Spleen (tissue), 13 donors: Measurements from ENCODE around the gene HERC3. TPM values are rescaled to one million over a fixed set of nuclear protein-coding genes. Genes with fewer than 3 reads are reported as not detected.

ENCODE experiments used
- DNase-seq: peaks from one replicate; pipeline ENCODE4 v3.0.0-alpha.2; 2020
- H3K27ac ChIP-seq, 8 donors: fragments of 200-600 bp; sonication (generic) in 7 of 8; 1 replicate in 4 of 8; 2 replicates in 4 of 8; pipeline versions ENCODE4 v1.5.0 to v1.8.0; 2016 to 2021; ENCODE audit warnings: inconsistent platforms in 4 of 8, mild to moderate bottlenecking in 4 of 8, moderate library complexity in 1 of 8
- H3K27me3 ChIP-seq, 7 donors: fragments of 200-600 bp; sonication (generic) in 6 of 7; replicated peaks in 1 of 7; 1 replicate in 4 of 7; 2 replicates in 3 of 7; pipeline versions ENCODE4 v1.5.0 to v1.8.0; 2016 to 2021; ENCODE audit warnings: inconsistent platforms in 3 of 7, mild to moderate bottlenecking in 1 of 7
- H3K36me3 ChIP-seq, 6 donors: fragments of 200-600 bp; sonication (generic) in 5 of 6; 1 replicate in 4 of 6; 2 replicates in 2 of 6; pipeline versions ENCODE4 v1.5.0 to v1.8.0; 2016 to 2021; ENCODE audit warnings: inconsistent platforms in 2 of 6
- H3K4me1 ChIP-seq, 6 donors: fragments of 200-600 bp; sonication (generic) in 5 of 6; 1 replicate in 3 of 6; 2 replicates in 3 of 6; pipeline versions ENCODE4 v1.5.0 to v1.8.0; 2016 to 2021; ENCODE audit warnings: inconsistent platforms in 3 of 6
- H3K4me3 ChIP-seq, 8 donors: fragments of 200-600 bp; sonication (generic) in 7 of 8; 1 replicate in 4 of 8; 2 replicates in 4 of 8; pipeline versions ENCODE4 v1.5.0 to v1.8.0; 2016 to 2021; ENCODE audit warnings: inconsistent platforms in 4 of 8, mild to moderate bottlenecking in 4 of 8, moderate library complexity in 2 of 8
- H3K9me3 ChIP-seq, 8 donors: fragments of 200-600 bp; sonication (generic) in 7 of 8; 1 replicate in 4 of 8; 2 replicates in 4 of 8; pipeline versions ENCODE4 v1.5.0 to v1.8.0; 2016 to 2021; ENCODE audit warnings: inconsistent platforms in 4 of 8
- POLR2A ChIP-seq, 3 donors: fragments of 450-650 bp; IDR thresholded peaks; one replicate each; pipeline ENCODE4 v1.5.1; 2017; ENCODE audit warnings: antibody characterized with exemption in 3 of 3, mild to moderate bottlenecking in 1 of 3
- POLR2AphosphoS5 ChIP-seq, 3 donors: sonication (generic); formaldehyde crosslinking; IDR thresholded peaks; one replicate each; pipeline ENCODE4 v1.5.1; 2017; ENCODE audit warnings: antibody characterized with exemption in 3 of 3
- WGBS, 5 donors: extraction: QIAGEN DNeasy Blood & Tissue Kit in 3 of 5; methylation state at CpG; one replicate each; pipeline versions ENCODE4 v1.1.5 to v1.1.7; 2013 to 2018; 5-methylcytosine and 5-hydroxymethylcytosine counted together
- intact Hi-C: fragments of 100-400 bp; cut with DNase I; formaldehyde crosslinking; loops from one replicate; pipeline ENCODE4 v1.15.0; 2023; ENCODE audit warnings: low total_unique reads
- long read RNA-seq, 2 donors: transcript quantifications; one replicate each; lab custom pipeline, GENCODE V29; 2026
- polyA plus RNA-seq, 3 donors: library from polyadenylated mRNA; stranded (reverse); fragments of 200-250 nt; gene quantifications; one replicate each; pipeline ENCODE4 v1.2.1, GENCODE V29; 2013
- total RNA-seq, 7 donors: library from RNA; depleted of rRNA in 3 of 7; stranded (reverse); fragments of >200 nt in 3 of 7; fragmentation: NEBNext Ultra II Directional in 4 of 7; extraction: Animal tissue kit (Norgen Biotek cat#: 25700) in 4 of 7; gene quantifications; one replicate each; pipeline versions ENCODE4 v1.1.0 to v1.2.1, GENCODE V29; 2016 to 2021
- TF ChIP-seq, protein P1 (sequence below), 11 experiments: fragments of 200-600 bp in 7 of 11; fragments of 450-650 bp in 4 of 11; sonication (generic) in 4 of 11; IDR thresholded peaks in 8 of 11; conservative IDR thresholded peaks in 3 of 11; 1 replicate in 7 of 11; 2 replicates in 4 of 11; pipeline versions ENCODE4 v1.4.0 to v1.8.0; 2016 to 2021; ENCODE audit warnings: antibody characterized with exemption in 11 of 11, inconsistent platforms in 4 of 11, mild to moderate bottlenecking in 1 of 11
- donor health status: healthy with polysubstance abuse.
- donor health status: DM: no; HTN: no; CAD: no; lungs with moderate emphysema.
- donor health status: DM: no; HTN: no; CAD: no.
- donor health status: Bipolar disorder and iron deficiency.
- donor health status: healthy.
- donor health status: DM: no; HTN: no; CAD: no.
- donor health status: DM: yes; HTN: yes; CAD: no.

Gene HERC3
- total RNA-seq: 10 to 100 TPM; 51.3 to 73.5 (median 69.5) TPM
- polyA plus RNA-seq: 1 to 10 TPM; 4.4 to 8.5 (median 5.8) TPM
- long read RNA-seq, donor 1, full-length matches to known transcripts: 1 of 1 reads
- long read RNA-seq, donor 1, partial matches to known transcripts: 0 of 1 reads
- long read RNA-seq, donor 1, other reads (novel, unspliced or antisense): 0 of 1 reads
- long read RNA-seq, donor 2: 0 reads

DNA sequence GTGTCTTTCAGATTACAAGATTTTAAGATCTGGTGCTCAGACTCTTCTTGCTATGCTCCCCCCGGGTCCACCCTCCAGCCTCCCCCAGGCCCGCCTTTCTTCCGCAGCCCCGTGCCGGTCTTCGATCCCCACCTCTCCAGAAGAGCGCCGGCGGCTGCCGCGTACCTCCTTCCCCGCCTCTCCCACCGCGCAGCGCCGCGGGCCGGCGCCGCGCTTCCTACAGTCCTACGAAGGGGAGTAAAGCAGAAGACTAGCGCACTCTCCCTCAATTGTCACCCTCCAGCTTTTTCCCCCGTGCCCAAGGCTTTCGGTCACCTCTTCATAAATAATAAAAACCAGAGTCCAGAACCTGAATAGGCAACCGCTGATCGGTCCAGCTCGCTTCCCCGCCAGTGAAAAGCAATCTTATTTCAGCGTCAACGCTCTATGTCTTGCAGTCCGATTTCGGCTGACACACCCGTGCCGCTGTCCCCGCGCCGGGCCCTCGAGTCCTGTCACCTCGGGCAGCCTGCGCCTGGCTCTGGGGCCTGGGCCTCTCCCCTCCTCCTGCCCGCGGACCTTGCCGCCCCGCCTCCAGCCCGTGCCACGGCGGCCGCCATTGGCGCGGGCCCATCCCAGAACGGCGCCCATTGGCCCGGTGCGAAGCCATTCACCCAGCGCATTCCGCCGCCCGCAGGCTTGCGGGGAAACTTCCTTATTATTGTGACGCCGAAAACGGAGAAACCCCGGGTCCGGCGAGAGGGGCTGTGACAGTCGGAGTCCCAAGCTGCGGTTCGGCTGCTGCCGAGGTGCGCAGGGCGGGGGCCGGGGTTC is at the start of gene HERC3:
Gene HERC3, plus strand, starts transcription at position 694 of the 813 bp plus-strand sequence. CDS start 13,344 bp downstream, outside the sequence.
- H3K27me3 ChIP-seq: no peaks in the 10 kb centered on the region
- 0 to 1% (median 0%) methylated on average over 55 to 73 of the region's 73 CpGs for WGBS, 5 donors
- intact Hi-C loops: no loop called here
- DNase-seq: peak; percentile 97
- H3K36me3 ChIP-seq: peaks cover 0 to 18% (median 7%) of the 10 kb centered on the region in 6 donors
- peak within 1 kb of the TSS; percentile 91 to 99 (median 97) for H3K27ac ChIP-seq
- H3K4me3 ChIP-seq: peak within 1 kb of the TSS; percentile 87 to 99 (median 94)
- no peaks in the 10 kb centered on the region for H3K9me3 ChIP-seq
- TF ChIP-seq, protein P1, sequence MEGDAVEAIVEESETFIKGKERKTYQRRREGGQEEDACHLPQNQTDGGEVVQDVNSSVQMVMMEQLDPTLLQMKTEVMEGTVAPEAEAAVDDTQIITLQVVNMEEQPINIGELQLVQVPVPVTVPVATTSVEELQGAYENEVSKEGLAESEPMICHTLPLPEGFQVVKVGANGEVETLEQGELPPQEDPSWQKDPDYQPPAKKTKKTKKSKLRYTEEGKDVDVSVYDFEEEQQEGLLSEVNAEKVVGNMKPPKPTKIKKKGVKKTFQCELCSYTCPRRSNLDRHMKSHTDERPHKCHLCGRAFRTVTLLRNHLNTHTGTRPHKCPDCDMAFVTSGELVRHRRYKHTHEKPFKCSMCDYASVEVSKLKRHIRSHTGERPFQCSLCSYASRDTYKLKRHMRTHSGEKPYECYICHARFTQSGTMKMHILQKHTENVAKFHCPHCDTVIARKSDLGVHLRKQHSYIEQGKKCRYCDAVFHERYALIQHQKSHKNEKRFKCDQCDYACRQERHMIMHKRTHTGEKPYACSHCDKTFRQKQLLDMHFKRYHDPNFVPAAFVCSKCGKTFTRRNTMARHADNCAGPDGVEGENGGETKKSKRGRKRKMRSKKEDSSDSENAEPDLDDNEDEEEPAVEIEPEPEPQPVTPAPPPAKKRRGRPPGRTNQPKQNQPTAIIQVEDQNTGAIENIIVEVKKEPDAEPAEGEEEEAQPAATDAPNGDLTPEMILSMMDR (IDR thresholded peaks at IDR 0.05 in 8 of 11, conservative IDR thresholded peaks at IDR 0.05 in 3 of 11): peak in 7 of 11 experiments; percentile 11 to 60 (median 33)
- TF ChIP-seq POLR2A (IDR thresholded peaks at IDR 0.05) (peak in 2 of 3 donors; percentile 6 to 39), POLR2AphosphoS5 (IDR thresholded peaks at IDR 0.05) (peak; percentile 79 to 91 (median 88))
- peaks cover 0 to 51% (median 28%) of the 10 kb centered on the region in 6 donors for H3K4me1 ChIP-seq

DNA sequence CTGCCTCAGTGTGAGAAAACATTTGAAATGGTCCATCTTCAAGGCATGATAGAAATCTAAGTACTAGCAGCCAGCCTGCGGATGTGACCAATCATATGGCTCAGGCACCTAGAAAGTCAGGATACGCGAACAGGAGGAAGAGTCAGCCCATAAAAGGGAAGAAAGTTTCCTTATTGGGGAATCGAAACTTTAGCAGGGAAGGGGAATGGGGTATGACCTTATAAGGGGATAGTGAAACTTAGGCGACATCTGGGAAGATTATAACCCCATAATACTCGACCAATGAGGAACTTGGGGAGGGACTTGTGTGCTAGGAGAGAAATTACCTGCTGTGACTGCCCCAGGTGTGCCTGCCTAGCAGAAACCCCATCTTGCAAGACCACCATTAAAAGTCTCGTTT is 42.5 kb upstream of the HERC3 start:
- no peak overlapping the region for H3K4me3 ChIP-seq
- TF ChIP-seq POLR2AphosphoS5 (IDR thresholded peaks at IDR 0.05): no peak
- TF ChIP-seq POLR2A (IDR thresholded peaks at IDR 0.05): no peak
- TF ChIP-seq, protein P1 (IDR thresholded peaks at IDR 0.05 in 8 of 11, conservative IDR thresholded peaks at IDR 0.05 in 3 of 11): no peak
- H3K4me1 ChIP-seq: no peaks in the 10 kb centered on the region
- H3K9me3 ChIP-seq: no peaks in the 10 kb centered on the region
- intact Hi-C loops: no loop called here
- DNase-seq: no peak
- H3K36me3 ChIP-seq: no peaks in the 10 kb centered on the region
- no peaks in the 10 kb centered on the region for H3K27me3 ChIP-seq
- WGBS, 5 donors: 82 to 90% (median 87%) methylated on average over 7 of the region's 7 CpGs
- H3K27ac ChIP-seq: no peak overlapping the region

DNA sequence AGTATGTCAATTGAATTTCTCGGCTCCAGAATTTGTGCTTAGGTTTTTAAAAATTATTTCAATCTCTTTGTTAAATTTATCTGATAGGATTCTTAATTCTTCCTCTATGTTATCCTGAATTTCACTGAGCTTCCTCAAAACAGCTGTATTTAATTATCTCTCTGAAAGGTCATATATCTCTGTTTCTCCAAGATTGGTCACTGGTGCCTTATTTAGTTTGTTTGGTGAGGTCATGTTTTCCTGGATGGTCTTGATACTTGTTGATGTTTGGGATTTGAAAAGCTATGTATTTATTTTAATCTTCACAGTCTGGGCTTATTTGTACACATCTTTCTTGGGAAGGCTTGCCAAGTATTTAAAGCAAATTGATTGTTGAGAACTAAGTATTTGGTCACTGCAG is 24.7 kb upstream of the HERC3 start:
- Histone ChIP-seq H3K27ac (no peak overlapping the region), H3K27me3 (no peaks in the 10 kb centered on the region), H3K4me1 (no peaks in the 10 kb centered on the region), H3K9me3 (no peaks in the 10 kb centered on the region), H3K4me3 (no peak overlapping the region), H3K36me3 (no peaks in the 10 kb centered on the region)
- TF ChIP-seq POLR2A (IDR thresholded peaks at IDR 0.05): no peak
- no peak for TF ChIP-seq POLR2AphosphoS5 (IDR thresholded peaks at IDR 0.05)
- TF ChIP-seq, protein P1 (IDR thresholded peaks at IDR 0.05 in 8 of 11, conservative IDR thresholded peaks at IDR 0.05 in 3 of 11): no peak
- intact Hi-C loops: no loop called here
- no peak for DNase-seq
- 82 to 100% (median 94%) methylated on average over 1 of the region's 1 CpG for WGBS, 5 donors

DNA sequence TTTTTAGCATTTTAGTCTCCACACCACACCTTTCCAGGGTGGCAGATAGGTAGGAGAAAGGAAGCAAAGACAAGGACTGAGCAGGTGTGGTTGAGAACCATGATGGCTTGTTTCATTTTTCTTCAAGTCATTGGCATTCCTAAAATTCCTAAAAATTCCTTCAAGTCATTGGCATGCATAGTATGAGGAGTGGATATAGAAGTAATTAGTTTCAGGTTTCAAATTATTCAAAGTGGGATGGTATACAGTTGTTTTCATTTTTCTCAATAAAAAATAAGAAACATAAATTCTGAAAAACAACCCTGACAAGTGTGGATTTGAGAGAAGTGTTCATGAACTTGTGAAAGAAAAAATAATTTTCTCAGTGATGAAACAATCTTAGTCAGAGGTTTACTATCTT is 22.3 kb upstream of the HERC3 start:
- no peak overlapping the region for H3K4me3 ChIP-seq
- no peaks in the 10 kb centered on the region for H3K9me3 ChIP-seq
- no peak for DNase-seq
- no peak for TF ChIP-seq POLR2A (IDR thresholded peaks at IDR 0.05)
- no peak for TF ChIP-seq POLR2AphosphoS5 (IDR thresholded peaks at IDR 0.05)
- TF ChIP-seq, protein P1 (IDR thresholded peaks at IDR 0.05 in 8 of 11, conservative IDR thresholded peaks at IDR 0.05 in 3 of 11): no peak
- no peaks in the 10 kb centered on the region for H3K4me1 ChIP-seq
- no peaks in the 10 kb centered on the region for H3K36me3 ChIP-seq
- H3K27me3 ChIP-seq: no peaks in the 10 kb centered on the region
- intact Hi-C loops: no loop called here
- H3K27ac ChIP-seq: no peak overlapping the region
